ENCODE data around the gene CLN5. TPM values are rescaled to one million over a fixed set of nuclear protein-coding genes. Genes with fewer than 3 reads are reported as not detected.

The CLN5 gene
- total RNA-seq, 4 donors from 2014 or later: 20.2 to 39.7 (median 27.0) TPM

GRCh38 chr13:77047649-77048343, 55.9 kb downstream of the CLN5 start:
- Histone ChIP-seq H3K9me3 (no peaks in the 10 kb centered on the region), H3K27ac (no peak overlapping the region), H3K36me3 (peaks cover 4 to 85% of the 10 kb centered on the region in 2 donors), H3K27me3 (no peaks in the 10 kb centered on the region), H3K4me3 (no peak overlapping the region), H3K4me1 (no peaks in the 10 kb centered on the region)
- ATAC-seq: no peak
- 92 to 100% methylated on average over 1 to 3 of the region's 8 CpGs for WGBS, 2 donors (ENCODE audit: low coverage in 1 of 2)
- no peak for TF ChIP-seq POLR2A (IDR thresholded peaks at IDR 0.05)
- no peak for TF ChIP-seq CTCF (IDR thresholded peaks at IDR 0.05)
- no peak for TF ChIP-seq EP300 (IDR thresholded peaks at IDR 0.05)

- no peak overlapping the region for H3K4me3 ChIP-seq
- peaks cover 4 to 91% of the 10 kb centered on the region in 2 donors for H3K36me3 ChIP-seq
- H3K27me3 ChIP-seq: no peaks in the 10 kb centered on the region
- 67 to 82% methylated on average over 2 to 4 of the region's 4 CpGs for WGBS, 2 donors (ENCODE audit: low coverage in 1 of 2)
- H3K4me1 ChIP-seq: no peaks in the 10 kb centered on the region
- no peaks in the 10 kb centered on the region for H3K9me3 ChIP-seq
- H3K27ac ChIP-seq: no peak overlapping the region
- no peak for ATAC-seq
- no peak for TF ChIP-seq EP300 (IDR thresholded peaks at IDR 0.05)
- TF ChIP-seq CTCF (IDR thresholded peaks at IDR 0.05): no peak
- no peak for TF ChIP-seq POLR2A (IDR thresholded peaks at IDR 0.05)
- no peak for TF ChIP-seq POLR2AphosphoS5 (IDR thresholded peaks at IDR 0.05)
These were observed 56.8 kb downstream of the CLN5 start for GRCh38 chr13:77048681-77049080.

- H3K4me1 ChIP-seq: no peaks in the 10 kb centered on the region
- H3K9me3 ChIP-seq: no peaks in the 10 kb centered on the region
- TF ChIP-seq EP300 (IDR thresholded peaks at IDR 0.05) (no peak), POLR2AphosphoS5 (IDR thresholded peaks at IDR 0.05) (no peak), CTCF (IDR thresholded peaks at IDR 0.05) (no peak), POLR2A (IDR thresholded peaks at IDR 0.05) (no peak)
- no peak overlapping the region for H3K27ac ChIP-seq
- peaks cover 0 to 99% of the 10 kb centered on the region in 2 donors for H3K36me3 ChIP-seq
- H3K27me3 ChIP-seq: no peaks in the 10 kb centered on the region
- ATAC-seq: no peak
- no peak overlapping the region for H3K4me3 ChIP-seq
- 87 to 100% methylated on average over 3 to 4 of the region's 4 CpGs for WGBS, 2 donors (ENCODE audit: low coverage in 1 of 2)
These were observed 61.3 kb downstream of the CLN5 start for GRCh38 chr13:77053192-77053591.

Other genes starting within 250 kb of the CLN5 start
- 100 to 1,000 TPM in 3 of 4 donors, 10 to 100 TPM in 1; 88.9 to 192 (median 128) TPM for gene KCTD12, start 105.7 kb upstream of the CLN5 start, total RNA-seq
- gene ACOD1, start 43.6 kb upstream of the CLN5 start, total RNA-seq: not detected
- gene FBXL3, start 35.1 kb downstream of the CLN5 start, total RNA-seq: 100 to 1,000 TPM in 1 of 4 donors, 10 to 100 TPM in 3; 76.5 to 114 (median 87.0) TPM